SIG-M5 (cell line): ENCODE results near the gene CA5A.

ENCODE experiments used
- DNase-seq: peaks from one replicate; lab custom pipeline; 2025; lab: John Stamatoyannopoulos, UW

Gene CA5A

GRCh38 chr16:87963400-87963799, 27.1 kb upstream of the CA5A start:
- no peak for DNase-seq

DNA sequence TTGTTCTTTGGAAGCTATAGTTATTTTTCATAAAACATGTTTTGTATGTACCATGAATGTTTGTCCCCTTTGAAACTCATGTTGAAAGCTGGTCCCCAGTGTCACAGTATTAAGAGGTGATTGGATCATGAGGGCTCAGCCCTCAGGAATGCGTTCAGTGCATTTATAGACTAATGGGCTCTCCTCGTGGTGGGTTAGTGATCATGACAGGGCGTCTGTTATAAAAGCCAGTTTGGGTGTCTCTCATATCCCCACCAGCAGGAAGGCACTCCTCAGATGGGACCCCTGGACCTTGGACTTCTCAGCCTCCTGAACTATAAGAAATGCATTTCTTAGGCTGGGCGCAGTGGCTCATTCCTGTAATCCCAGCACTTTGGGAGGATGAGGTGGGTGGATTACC, 25.3 kb upstream of the CA5A start:
- DNase-seq, result no peak

- DNase-seq, result no peak
These were observed 24.5 kb upstream of the CA5A start for GRCh38 chr16:87960852-87961251.

DNA sequence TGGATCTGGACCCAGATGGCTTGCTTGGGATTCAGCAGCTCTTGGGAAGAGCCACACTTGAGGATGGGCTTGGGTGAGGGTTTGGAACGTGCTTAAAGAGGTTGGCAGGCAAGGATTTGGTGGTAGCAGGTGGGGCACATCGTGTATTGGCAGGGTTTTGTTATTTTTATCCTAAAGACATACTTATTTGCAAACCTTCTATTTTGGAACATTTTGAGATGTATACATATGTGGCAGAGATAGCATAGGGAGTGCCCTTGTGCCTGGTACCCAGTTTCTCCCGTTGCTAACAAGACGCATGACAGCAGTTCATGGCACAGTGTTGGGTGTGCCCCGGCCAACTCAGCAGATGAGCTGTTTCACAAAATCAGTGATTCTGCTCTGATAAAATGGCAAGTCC, 24.0 kb upstream of the CA5A start:
- no peak for DNase-seq

DNA sequence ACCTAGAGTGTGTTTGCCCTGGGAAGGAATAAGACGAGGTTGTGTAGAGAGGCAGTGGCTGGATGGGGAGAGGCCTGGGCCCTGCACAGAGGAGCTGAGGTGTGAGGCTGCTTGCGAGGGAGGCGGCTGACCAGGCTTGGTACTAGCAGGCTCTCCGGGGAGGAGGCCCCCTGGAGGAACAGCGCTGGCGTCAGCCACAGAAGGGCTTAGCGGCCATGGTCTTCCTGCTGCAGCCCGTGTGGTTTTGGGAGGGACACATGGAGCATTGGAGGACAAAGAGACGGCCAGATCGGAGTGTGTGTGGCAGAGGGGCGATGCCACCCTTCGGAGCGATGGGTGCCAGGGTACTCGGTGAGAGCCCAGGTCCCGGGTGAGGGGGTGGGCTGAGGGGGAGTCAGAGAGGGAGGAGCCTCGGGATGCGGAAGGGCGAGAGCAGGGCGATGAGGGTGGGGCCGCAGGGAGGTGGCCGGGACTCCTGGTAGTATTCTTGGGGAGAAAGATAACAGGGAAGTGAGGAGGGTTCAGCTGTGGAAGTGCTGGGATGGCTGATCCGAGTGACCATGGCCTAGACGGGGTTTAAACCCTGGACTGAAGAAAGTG, 23.2 kb upstream of the CA5A start:
- no peak for DNase-seq

- DNase-seq, result no peak
These were observed 22.3 kb upstream of the CA5A start for GRCh38 chr16:87958632-87959031.

- DNase-seq, result no peak
These were observed 21.2 kb upstream of the CA5A start for GRCh38 chr16:87957296-87958094.

- DNase-seq, result no peak
These were observed 20.3 kb upstream of the CA5A start for GRCh38 chr16:87956365-87957231.

DNA sequence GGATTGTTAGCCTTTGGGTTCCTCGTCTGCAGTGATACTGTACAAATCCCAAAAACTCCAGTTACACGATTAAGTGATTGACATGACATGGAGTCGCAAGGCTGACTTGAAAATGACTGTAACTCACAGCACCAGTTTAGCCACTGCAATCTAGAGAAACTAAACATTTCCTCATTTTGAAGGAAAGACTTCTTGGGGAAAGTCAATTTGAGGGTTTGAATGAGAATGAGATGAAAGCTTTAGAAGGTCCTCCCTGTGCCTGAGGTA, 19.7 kb upstream of the CA5A start:
- DNase-seq, result no peak

DNA sequence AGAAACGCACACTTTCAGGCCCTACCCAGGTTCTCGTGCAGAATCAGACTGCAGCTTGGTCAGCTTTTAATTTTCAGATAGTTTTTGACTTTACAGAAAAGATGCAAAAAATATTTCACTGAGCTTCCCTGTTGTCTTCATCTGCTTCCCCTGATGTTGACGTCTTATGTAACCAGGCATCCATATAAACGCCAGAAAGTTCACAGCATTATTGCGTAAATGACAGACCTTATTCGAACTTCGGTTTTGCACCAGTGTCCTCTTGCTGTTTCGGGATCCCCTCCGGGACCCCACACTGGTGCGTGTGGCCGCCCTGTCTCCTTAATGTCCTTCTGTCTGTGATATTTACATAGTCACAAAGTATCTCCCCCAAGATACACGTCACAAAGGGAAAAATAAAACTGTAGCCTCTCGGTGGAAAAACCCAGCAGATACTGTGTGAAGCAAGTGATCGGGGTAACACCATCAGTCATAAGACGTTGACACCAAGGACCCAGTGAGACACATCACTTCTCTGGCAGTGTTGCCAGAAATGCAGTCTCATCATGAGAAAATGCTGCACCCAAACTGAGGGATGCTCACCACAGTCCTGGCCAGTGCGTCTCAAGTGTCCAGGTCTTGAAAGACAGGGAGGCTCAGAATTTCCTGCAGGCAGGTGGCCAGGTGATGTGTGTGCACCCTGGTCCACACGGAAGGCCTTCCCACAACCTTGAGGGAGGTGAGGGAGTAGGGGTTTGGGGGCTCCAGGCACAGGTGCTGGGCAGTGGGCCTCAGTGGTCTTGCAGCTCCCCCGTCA, 19.2 kb upstream of the CA5A start:
- no peak for DNase-seq

DNA sequence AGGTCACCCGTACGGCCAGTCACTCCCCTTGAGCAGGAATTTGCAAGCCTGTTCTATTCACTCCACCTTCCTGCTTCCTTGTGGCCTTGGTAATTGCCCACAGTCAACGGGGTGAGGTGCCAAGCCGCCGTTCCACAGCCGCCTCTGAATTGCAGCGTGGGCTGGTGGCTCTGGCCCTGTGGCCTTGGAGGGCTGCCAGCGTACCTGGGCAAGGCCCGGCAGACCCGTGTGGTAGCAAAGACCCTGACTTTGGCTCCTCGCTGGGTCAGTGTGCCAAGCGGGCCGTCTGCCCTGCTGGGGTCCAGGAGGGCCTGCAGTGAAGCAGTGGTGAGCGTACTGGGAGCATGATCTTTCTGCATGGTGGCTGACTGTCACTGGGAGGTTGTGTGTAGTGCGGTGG, 18.5 kb upstream of the CA5A start:
- DNase-seq, result no peak

DNA sequence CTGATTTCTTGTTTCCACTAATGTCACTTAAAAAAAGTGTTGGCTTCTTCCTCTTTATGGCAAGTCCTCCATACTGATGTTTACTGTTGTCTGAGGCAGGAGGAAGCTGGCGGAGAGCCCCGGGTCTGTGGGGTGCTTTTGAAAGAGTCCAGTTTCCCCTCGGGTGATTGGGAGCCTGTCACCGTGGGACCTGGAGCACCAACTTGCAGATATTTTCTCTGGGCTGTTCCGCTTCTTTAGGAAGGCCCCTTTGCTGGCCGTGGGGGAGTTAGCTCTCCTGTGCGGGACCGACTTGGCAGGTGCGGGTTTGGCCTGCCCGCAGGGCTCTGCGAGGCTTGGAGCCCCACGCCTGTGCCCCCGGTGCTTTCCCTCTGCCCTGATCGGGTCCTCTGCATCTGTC, 18.0 kb upstream of the CA5A start:
- no peak for DNase-seq

DNA sequence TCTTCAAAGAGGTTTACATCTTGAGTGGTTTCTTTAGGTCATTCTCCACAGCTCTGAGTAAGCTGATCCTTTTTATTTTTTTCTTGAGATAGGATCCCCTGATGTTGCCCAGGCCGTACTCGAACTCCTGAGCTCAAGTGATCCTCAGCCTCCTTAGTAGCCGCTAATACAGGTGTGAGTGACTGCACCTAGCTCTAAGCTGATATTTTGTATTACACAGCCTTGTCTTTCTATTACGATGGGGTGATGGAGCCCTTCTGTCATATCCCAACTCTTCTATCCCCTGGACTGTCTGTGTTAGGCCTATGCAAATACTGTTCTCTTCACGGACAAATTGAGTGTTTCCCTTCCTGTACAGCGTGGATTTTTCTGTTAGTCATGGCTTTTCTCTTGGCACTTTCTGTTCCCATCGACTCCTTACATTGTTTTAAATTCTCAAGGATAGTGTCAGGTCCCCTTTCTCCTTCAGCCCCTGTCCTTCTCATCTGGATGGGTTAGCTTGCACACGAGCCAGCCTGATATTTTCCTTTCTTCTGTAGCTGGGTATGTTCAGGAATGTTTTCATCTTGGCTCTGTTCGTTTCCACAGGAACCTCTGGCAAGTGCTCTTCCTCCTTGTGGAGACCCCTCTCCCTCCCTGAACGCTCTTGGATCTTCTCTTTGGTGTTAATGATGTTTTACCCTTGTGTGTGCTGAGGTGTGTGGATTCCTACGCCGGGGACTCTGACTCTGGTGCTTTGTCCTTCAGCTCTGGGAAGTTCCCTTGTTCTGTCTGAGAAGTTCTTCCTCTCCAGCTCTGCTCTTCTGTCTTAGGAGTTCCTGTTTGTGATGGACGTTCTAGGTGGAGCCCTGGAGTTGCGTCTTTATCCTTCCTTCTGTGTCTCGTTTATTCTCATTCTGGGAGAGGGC, 17.2 kb upstream of the CA5A start:
- DNase-seq, result no peak

DNA sequence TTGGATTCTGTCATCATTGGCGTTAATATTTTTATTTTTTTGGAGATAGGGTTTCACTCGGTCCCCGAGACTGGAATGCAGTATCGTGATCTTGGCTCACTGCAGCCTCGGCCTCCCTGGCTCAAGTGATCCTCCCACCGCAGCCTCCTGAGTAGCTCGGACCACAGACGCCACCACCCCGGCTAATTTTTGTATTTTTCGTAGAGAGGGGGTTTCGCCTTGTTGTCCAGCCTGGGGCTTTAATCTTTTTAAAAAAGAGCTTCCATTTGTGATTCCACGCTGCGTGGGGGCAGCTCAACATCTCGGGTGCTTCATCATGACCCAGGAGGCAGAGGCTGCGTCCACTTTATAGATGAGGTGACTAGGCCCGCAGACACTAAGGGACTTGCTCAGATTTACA, 16.4 kb upstream of the CA5A start:
- DNase-seq, result no peak

GRCh38 chr16:87951552-87952538, 15.5 kb upstream of the CA5A start:
- no peak for DNase-seq

DNA sequence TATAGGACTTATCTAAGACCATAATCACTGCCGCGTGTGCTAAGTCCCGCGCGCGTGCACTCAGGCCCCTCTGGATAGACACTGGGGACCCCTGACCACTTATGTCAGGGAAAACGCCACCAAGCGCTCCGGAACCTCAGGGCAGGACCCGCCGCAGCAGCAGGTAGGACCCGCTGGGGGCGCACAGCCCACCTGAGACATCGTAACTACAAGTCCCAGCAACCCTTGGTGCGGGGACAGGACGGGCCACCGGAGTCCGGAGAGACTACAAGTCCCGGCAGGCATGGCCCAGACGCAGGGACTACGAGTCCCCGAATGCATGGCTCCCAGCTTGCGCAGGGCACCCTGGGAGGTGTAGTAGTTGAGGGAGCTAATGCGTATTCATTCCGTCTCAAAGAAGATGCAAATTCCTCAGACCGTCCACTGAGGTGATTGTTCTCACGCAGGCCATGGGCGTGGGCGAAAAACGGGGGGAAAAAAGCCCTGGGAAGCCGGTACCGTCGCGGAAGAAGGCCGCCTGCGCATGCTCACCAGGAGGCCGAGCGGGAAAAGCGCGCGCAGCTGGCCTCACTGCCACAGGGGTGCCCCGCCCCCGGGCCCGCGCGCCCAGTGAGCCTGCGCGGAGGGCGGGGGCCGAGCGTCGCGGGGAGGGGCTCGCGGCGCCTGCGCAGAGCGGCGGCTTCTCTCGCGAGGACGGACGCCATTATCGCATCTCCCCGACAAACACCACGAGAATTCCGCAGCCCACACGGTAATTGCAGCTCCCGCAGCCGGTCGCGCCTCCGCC, 14.6 kb upstream of the CA5A start, which contains the start of gene BANP:
BANP (plus strand) TSS at position 670 of the 787 bp plus-strand sequence. CDS start 23,682 bp downstream, outside the sequence.
- peak; percentile 82 for DNase-seq

GRCh38 chr16:87949071-87949744, 12.9 kb upstream of the CA5A start:
- no peak for DNase-seq

DNA sequence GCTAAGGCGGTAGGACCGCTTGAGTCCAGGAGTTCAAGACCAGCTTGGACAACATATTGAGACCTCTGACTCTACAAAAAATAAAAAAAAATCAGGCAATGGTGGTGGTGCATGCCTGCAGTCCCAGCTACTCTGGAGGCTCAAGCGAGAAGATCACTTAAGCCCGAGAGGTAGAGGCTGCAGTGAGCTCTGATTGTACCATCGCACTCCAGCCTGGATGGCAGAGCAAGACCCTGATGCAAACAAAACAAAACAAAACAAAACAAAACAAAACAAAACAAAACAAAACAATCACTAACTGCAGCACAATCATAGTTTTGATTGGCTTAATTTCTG, 12.4 kb upstream of the CA5A start:
- DNase-seq, result no peak

- no peak for DNase-seq
These were observed 11.8 kb upstream of the CA5A start for GRCh38 chr16:87948119-87948545.
